HG03064 (cell line): ENCODE results near the gene ZNF410.
"Not testable (repeated sequence)": the region's sequence is repeated elsewhere in the genome, so short reads cannot be mapped to it uniquely, and the experiment has no call there.

Experiments
- ATAC-seq: cut with Tn5 transposase; IDR thresholded peaks from one replicate; pipeline ENCODE4 v1.9.1; 2021; ENCODE audit warnings: low read depth; ENCODE audit not compliant: unreplicated experiment

The ZNF410 gene

GRCh38 chr14:73886449-73887317 lies at the start of gene ZNF410:
Gene ZNF410, plus strand, starts transcription at chr14:73886859. Its CDS starts 5,317 bp downstream, at chr14:73892176.
- peak; percentile 91 for ATAC-seq

DNA sequence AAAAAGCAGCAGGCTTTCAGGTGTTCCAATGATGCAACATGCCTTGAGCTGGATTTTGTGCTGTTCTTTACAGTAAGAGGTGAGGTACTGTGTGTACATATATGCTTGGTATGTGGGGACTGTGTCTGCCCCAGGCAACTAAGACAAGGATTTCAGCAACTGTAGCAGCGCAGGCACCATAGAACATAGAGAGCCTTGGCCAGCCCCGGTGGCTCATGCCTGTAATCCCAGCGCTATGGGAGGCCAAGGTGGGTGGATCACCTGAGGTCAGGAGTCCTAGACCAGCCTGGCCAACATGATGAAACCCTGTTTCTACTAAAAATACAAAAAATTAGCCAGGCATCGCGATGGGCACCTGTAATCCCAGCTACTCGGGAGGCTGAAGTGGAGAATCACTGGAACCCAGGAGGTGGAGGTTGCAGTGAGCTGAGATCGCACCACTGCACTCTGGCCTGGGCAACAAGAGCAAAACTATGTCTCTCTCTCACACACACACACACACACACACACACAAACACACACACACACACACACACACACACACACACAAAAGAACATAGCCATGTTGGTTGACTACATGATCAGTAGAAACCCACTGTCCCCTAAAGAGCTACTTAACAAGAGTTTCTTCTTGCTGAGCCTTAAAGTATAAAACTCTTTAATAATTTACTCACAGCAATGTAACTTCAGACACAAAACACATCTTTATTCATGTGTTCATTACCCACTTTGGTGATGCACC lies 48.2 kb upstream of the ZNF410 start:
- ATAC-seq: not testable (repeated sequence)

- no peak for ATAC-seq
Observed at GRCh38 chr14:73842201-73842600, 44.5 kb upstream of the ZNF410 start.

DNA sequence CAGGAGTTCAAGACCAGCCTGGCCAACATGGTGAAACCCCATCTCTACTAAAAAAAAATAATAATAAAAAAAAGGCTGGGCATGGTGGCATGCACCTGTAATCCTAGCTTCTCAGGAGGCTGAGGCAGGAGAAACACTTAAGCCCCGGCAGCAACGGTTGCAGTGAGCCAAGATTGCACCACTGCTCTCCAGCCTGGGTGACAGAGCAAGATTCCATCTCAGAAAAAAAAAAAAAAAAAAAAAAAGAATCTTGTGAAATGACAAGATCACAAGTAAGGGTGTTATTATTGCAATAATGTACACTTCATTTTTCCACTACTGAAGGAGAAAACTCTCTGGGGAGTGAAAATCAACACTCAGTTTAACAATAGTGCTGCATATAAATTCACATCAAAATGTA lies 43.8 kb upstream of the ZNF410 start:
- no peak for ATAC-seq

DNA sequence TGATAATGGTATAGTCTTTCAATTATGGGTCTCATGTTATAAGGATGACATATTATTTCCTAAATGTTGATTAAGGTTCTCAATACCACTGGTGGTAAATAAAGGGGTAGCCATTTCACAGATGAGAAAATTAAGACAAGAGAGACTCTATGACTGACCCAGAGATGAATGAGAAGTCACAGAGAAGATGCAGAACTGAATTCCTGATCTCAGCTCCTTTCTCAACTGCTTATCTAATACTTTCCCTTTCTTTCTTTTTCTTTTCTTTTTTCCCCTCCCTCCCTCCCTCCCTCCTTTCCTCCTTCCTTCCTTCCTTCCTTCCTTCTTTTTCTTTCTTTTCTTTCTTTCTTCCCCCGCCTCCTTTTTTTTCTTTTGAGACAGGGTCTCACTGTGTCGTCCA lies 43.4 kb upstream of the ZNF410 start:
- no peak for ATAC-seq

DNA sequence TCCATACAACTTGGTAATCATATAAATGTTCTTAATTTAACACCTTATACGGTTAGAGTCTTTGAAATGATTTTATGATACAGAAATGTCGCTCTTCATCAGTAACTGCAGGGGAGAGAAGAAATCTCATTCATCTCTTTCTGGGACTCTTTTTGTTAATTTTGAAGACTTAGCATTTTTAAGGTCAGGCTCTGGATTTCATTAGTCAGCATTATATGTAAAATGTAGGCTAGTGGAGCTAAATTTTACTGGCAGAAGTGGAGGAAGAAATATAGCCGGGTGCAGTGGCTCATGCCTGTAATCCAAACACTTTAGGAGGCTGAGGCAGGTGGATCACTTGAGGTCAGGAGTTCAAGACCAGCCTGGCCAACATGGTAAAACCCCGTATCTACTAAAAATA lies 39.7 kb upstream of the ZNF410 start:
- ATAC-seq: no peak

- no peak for ATAC-seq
Observed at GRCh38 chr14:73851000-73851399, 35.7 kb upstream of the ZNF410 start.

DNA sequence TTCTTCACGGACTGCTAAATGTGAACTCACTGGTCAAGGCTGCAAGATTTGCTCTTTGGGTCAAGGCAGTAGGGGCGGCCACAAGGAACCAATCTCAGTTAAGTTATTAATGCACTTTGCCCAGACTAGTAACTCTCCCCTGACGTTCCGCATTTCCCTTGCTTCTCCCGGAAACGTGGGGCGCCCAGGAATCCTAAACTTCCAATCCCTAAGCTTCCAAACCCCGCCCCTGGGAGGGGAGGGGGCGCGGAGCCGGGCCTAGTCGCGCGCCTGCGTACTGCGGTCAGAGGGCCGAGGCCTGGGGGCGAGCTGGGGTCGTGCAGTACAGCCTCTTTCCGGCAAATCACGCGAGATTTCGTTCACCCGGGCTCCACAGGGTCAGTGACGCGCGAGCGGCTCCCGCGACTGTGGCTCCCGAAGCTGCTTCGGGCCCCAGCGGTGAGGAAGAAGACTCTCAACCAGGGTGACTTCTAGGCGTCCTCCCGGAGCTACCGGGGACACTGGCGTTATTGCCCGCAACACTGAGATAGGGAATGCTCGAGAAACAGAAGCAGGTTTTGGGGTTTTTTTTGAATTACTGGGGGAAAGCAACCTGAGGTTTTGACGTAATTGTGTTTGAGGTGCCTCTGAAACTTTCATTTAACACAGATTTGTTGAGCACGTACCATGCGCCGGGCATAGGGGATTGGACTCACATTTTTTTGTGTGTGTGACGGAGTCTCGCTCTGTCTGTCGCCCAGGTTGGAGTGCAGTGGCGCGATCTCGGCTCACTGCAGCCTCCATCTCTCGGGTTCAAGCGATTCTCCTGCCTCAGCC lies 34.9 kb upstream of the ZNF410 start, which contains the start of gene PTGR2:
Gene PTGR2, plus strand, starts transcription at position 265 of the 816 bp plus-strand sequence. CDS start 7,032 bp downstream, outside the sequence.
- peak; percentile 64 for ATAC-seq

- ATAC-seq: no peak
Observed at GRCh38 chr14:73859145-73859544, 27.5 kb upstream of the ZNF410 start.

- ATAC-seq: no peak
Observed at GRCh38 chr14:73861073-73861472, 25.6 kb upstream of the ZNF410 start.

GRCh38 chr14:73862480-73862879 lies 24.2 kb upstream of the ZNF410 start:
- no peak for ATAC-seq

- ATAC-seq: no peak
Observed at GRCh38 chr14:73863209-73863608, 23.4 kb upstream of the ZNF410 start.

DNA sequence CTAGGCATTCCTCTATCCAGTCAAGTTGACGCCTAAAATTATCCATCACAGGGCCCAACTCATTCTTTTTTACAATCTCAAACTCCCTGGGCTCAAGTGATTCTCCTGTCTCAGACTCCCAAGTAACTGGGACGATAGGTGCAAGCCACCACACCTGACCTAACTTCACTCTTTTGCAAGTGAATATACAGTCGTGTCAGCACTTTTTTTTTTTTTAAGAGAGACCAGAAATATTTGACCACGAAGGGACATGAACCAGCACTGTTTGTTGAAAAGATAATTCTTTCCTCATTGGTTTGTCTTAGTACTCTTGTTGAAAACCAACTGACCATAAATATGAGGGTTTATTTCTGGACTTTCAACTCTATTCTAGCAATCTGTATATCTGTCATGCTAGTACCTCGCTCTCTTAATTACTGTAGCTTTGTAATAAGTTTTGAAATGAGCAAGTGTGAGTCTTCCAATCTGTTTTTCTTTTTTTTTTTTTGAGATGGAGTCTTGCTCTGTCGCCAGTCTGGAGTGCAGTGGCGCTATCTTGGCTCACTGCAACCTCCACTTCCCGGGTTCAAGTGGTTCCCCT lies 21.0 kb upstream of the ZNF410 start:
- ATAC-seq: no peak

GRCh38 chr14:73869754-73870153 lies 16.9 kb upstream of the ZNF410 start:
- not testable (repeated sequence) for ATAC-seq

- no peak for ATAC-seq
Observed at GRCh38 chr14:73870525-73871235, 16.0 kb upstream of the ZNF410 start.

- ATAC-seq: no peak
Observed at GRCh38 chr14:73873660-73874059, 13.0 kb upstream of the ZNF410 start.

DNA sequence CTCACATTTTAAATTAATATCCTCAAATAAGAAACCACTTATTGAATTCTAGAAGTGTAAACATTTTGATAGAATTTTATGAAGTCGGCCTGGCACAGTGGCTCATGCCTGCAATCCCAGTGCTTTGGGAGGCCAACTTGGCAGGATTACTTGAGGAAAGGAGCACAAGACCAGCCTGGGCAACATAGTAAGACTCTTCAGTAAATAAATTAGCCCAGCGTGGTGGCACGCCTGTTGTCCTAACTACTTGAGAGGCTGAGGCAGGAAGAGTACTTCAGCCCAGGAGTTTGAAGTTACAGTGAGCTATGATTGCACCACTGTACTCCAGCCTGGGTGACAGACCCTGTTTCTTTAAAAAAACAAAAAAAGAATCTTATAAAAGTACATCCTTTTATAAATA lies 8.9 kb upstream of the ZNF410 start:
- ATAC-seq: no peak

- no peak for ATAC-seq
Observed at GRCh38 chr14:73878436-73878835, 8.2 kb upstream of the ZNF410 start.

GRCh38 chr14:73879027-73879426 lies 7.6 kb upstream of the ZNF410 start:
- no peak for ATAC-seq
